ENCODE results near the gene NKX1-1.
"Not testable (repeated sequence)": the region's sequence is repeated elsewhere in the genome, so short reads cannot be mapped to it uniquely, and the experiment has no call there.

- TF ChIP-seq EZH2 (optimal IDR thresholded peaks at IDR 0.05; ENCODE audit: low read depth, low read length); EZH2phosphoT487 (IDR thresholded peaks at IDR 0.05; ENCODE audit: low read length): not testable (repeated sequence)
- TF ChIP-seq, protein P1, sequence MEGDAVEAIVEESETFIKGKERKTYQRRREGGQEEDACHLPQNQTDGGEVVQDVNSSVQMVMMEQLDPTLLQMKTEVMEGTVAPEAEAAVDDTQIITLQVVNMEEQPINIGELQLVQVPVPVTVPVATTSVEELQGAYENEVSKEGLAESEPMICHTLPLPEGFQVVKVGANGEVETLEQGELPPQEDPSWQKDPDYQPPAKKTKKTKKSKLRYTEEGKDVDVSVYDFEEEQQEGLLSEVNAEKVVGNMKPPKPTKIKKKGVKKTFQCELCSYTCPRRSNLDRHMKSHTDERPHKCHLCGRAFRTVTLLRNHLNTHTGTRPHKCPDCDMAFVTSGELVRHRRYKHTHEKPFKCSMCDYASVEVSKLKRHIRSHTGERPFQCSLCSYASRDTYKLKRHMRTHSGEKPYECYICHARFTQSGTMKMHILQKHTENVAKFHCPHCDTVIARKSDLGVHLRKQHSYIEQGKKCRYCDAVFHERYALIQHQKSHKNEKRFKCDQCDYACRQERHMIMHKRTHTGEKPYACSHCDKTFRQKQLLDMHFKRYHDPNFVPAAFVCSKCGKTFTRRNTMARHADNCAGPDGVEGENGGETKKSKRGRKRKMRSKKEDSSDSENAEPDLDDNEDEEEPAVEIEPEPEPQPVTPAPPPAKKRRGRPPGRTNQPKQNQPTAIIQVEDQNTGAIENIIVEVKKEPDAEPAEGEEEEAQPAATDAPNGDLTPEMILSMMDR (IDR thresholded peaks at IDR 0.05; ENCODE audit: low read length) = not testable (repeated sequence)
Observed at GRCh38 chr4:1394554-1395388, 11.5 kb downstream of the NKX1-1 start.

All from MM.1S (cell line).